AG09319 (cell line): Measurements from ENCODE around the gene CTH.
"Not testable (repeated sequence)": the region's sequence is repeated elsewhere in the genome, so short reads cannot be mapped to it uniquely, and the experiment has no call there.

Experiments
- DNase-seq: peaks from one replicate; pipeline ENCODE4 v3.0.0-alpha.2; 2010; ENCODE audit warnings: low read depth; ENCODE audit errors: extremely low read depth
- CTCF ChIP-seq: IDR thresholded peaks from 2 replicates; pipeline ENCODE4 v1.5.1; 2011; ENCODE audit warnings: low read depth, mild to moderate bottlenecking, inconsistent platforms, low read length, moderate library complexity

CTH gene

DNA sequence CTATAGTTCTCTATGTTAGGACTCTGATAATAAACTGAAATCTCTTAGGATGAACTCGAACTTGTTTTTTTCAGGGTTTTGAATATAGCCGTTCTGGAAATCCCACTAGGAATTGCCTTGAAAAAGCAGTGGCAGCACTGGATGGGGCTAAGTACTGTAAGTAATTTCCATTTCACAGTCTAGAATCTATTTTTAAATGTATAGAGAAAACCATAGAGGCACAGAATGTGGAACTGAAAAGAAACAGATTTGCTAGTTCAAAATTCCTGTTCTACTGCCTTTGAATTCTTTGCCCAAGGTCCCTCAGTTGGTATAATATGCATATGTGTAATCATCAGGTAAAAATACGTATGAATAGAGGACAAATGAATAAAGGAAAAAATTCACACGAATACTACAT is 4.8 kb downstream of the CTH start:
- DNase-seq = no peak
- TF ChIP-seq CTCF = no peak

- DNase-seq = not testable (repeated sequence)
These were observed 8.1 kb downstream of the CTH start for GRCh38 chr1:70418973-70419734.

- TF ChIP-seq CTCF = no peak
- DNase-seq = no peak
These were observed 9.3 kb downstream of the CTH start for GRCh38 chr1:70420320-70420719.

- DNase-seq = no peak
- no peak for TF ChIP-seq CTCF
These were observed 15.4 kb downstream of the CTH start for GRCh38 chr1:70426154-70427131.

DNA sequence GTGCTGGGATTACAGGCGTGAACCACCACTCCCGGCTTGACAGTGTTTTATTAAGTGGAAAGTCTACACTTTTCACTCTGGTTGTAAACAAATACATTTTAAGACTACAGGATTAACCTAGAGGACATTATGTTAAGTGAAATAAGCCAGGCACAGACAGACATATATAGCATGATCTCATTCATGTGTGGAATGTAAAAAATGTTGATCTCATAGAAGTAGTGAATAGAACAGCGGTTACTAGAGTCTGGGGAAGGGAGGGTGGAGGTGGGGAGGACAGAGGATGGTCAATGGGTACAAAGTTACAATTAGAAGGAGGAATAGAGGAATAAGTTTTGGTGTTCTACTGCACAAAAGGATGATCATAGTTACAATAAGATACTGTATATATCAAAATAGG is 16.9 kb downstream of the CTH start:
- no peak for DNase-seq
- no peak for TF ChIP-seq CTCF

DNA sequence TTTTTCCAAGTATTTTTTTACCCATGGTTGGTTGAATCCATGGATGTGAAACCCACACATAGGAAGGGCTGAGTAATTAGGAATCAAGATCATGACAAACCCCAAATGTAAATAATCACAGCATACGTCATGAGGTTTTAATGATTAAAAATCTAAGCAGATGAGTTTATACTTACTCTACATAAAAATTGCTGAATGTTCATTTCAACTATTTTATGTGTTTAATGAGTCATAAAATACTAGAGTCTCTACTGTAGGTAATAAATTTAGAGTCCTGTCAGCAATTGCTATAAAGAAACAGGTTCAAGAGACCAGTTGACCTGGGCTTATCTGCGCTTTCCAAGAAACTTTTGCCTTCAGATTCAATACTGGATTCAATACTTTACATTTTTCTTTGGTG is 18.2 kb downstream of the CTH start:
- TF ChIP-seq CTCF = no peak
- DNase-seq = no peak

- DNase-seq = no peak
- TF ChIP-seq CTCF = no peak
These were observed 18.7 kb downstream of the CTH start for GRCh38 chr1:70429757-70430156.
